CD14-positive monocyte (primary cell): ENCODE measurements around the gene INSR. TPM values are rescaled to one million over a fixed set of nuclear protein-coding genes. Genes with fewer than 3 reads are reported as not detected.
A peak's percentile ranks its signal among the peaks of the same experiment; 100 is the strongest.
"Not testable (repeated sequence)": the region's sequence is repeated elsewhere in the genome, so short reads cannot be mapped to it uniquely, and the experiment has no call there.

Experiments
- DNase-seq, 3 donors: peaks; one replicate each; pipeline ENCODE4 v3.0.0-alpha.2; 2011 to 2022
- H2AFZ ChIP-seq: 2 replicates; pipeline ENCODE4 v1.6.0; 2012; ENCODE audit warnings: mild to moderate bottlenecking, low read depth, low read length, inconsistent platforms; ENCODE audit not compliant: insufficient read depth, poor library complexity, severe bottlenecking
- H3K27ac ChIP-seq, 2 donors: 1 replicate in 1 of 2; 2 replicates in 1 of 2; pipeline ENCODE4 v1.5.1; 2012 to 2013; ENCODE audit warnings: low read length in 2 of 2, control low read depth in 1 of 2, inconsistent platforms in 1 of 2, low read depth in 1 of 2, mild to moderate bottlenecking in 1 of 2
- H3K27me3 ChIP-seq, 2 donors: one replicate each; pipeline versions ENCODE4 v1.6.0 to v1.6.1; 2011 to 2013; ENCODE audit warnings: low read length in 2 of 2; ENCODE audit not compliant: control insufficient read depth in 2 of 2, insufficient read depth in 2 of 2
- H3K36me3 ChIP-seq, 2 donors: replicated peaks in 1 of 2; 1 replicate in 1 of 2; 2 replicates in 1 of 2; pipeline versions ENCODE4 v1.5.1 to v1.6.1; 2012 to 2013; ENCODE audit warnings: low read length in 2 of 2, control low read depth in 1 of 2, inconsistent platforms in 1 of 2, mild to moderate bottlenecking in 1 of 2; ENCODE audit not compliant: insufficient read depth in 2 of 2, control insufficient read depth in 1 of 2
- H3K4me1 ChIP-seq, 2 donors: 1 replicate in 1 of 2; 2 replicates in 1 of 2; pipeline versions ENCODE4 v1.5.1 to v1.6.1; 2012 to 2013; ENCODE audit warnings: low read length in 2 of 2, control low read depth in 1 of 2, inconsistent platforms in 1 of 2, mild to moderate bottlenecking in 1 of 2, moderate library complexity in 1 of 2; ENCODE audit not compliant: insufficient read depth in 2 of 2, control insufficient read depth in 1 of 2
- H3K4me2 ChIP-seq: replicated peaks from 2 replicates; pipeline ENCODE3; 2012; ENCODE audit warnings: low read length, moderate library complexity, mild to moderate bottlenecking; ENCODE audit not compliant: poor library complexity, severe bottlenecking; ENCODE audit errors: extremely low read depth
- H3K4me3 ChIP-seq, 3 experiments: fragments of 200-600 bp in 1 of 3; sonication (generic) in 1 of 3; replicated peaks in 1 of 3; 1 replicate in 2 of 3; 2 replicates in 1 of 3; pipeline ENCODE4 v1.5.1; 2011 to 2013; ENCODE audit warnings: low read length in 3 of 3, mild to moderate bottlenecking in 3 of 3, control low read depth in 2 of 3, low read depth in 2 of 3, inconsistent platforms in 1 of 3, moderate library complexity in 1 of 3
- H3K79me2 ChIP-seq: 2 replicates; pipeline ENCODE4 v1.6.0; 2012; ENCODE audit warnings: mild to moderate bottlenecking, control low read depth, inconsistent platforms, low read length, moderate library complexity; ENCODE audit not compliant: insufficient read depth
- H3K9ac ChIP-seq: 2 replicates; pipeline ENCODE4 v1.6.0; 2017; ENCODE audit warnings: low read length, mild to moderate bottlenecking; ENCODE audit not compliant: insufficient read depth, poor library complexity, severe bottlenecking
- H3K9me3 ChIP-seq, 2 donors: replicated peaks in 1 of 2; 1 replicate in 1 of 2; 2 replicates in 1 of 2; pipeline versions ENCODE4 v1.5.1 to v1.6.1; 2012 to 2013; ENCODE audit warnings: low read length in 2 of 2, control low read depth in 1 of 2; ENCODE audit not compliant: control insufficient read depth in 1 of 2, insufficient read depth in 1 of 2
- H4K20me1 ChIP-seq: 2 replicates; pipeline ENCODE4 v1.6.0; 2012; ENCODE audit warnings: mild to moderate bottlenecking, low read length, control low read depth, moderate library complexity; ENCODE audit not compliant: insufficient read depth
- H3K27ac Mint-ChIP-seq, 7 donors: one replicate each; pipeline ENCODE4 v1.8.0; 2020; ENCODE audit warnings: mild to moderate bottlenecking in 7 of 7, mixed read lengths in 7 of 7, moderate library complexity in 6 of 7, inconsistent platforms in 2 of 7
- H3K27me3 Mint-ChIP-seq, 3 donors: one replicate each; pipeline ENCODE4 v1.8.0; 2021 to 2022; ENCODE audit warnings: low read depth in 3 of 3, mild to moderate bottlenecking in 3 of 3, mixed read lengths in 3 of 3, moderate library complexity in 3 of 3, inconsistent platforms in 1 of 3
- H3K36me3 Mint-ChIP-seq, 2 donors: one replicate each; pipeline ENCODE4 v1.8.0; 2020; ENCODE audit warnings: mixed read lengths in 2 of 2, inconsistent platforms in 1 of 2, mild to moderate bottlenecking in 1 of 2
- H3K4me1 Mint-ChIP-seq: one replicate; pipeline ENCODE4 v1.8.0; 2020; ENCODE audit warnings: mild to moderate bottlenecking, mixed read lengths
- H3K4me3 Mint-ChIP-seq, 2 donors: one replicate each; pipeline ENCODE4 v1.8.0; 2020; ENCODE audit warnings: mild to moderate bottlenecking in 2 of 2, mixed read lengths in 2 of 2, moderate library complexity in 1 of 2
- H3K9me3 Mint-ChIP-seq, 7 donors: one replicate each; pipeline ENCODE4 v1.8.0; 2020 to 2022; ENCODE audit warnings: mixed read lengths in 7 of 7, mild to moderate bottlenecking in 6 of 7, moderate library complexity in 6 of 7, inconsistent platforms in 2 of 7
- WGBS: methylation state at CpG from one replicate; pipeline ENCODE4 v1.1.5; 2013; ENCODE audit warnings: missing lambda C conversion rate; ENCODE audit not compliant: insufficient coverage; 5-methylcytosine and 5-hydroxymethylcytosine counted together
- intact Hi-C, 2 donors: fragments of 100-400 bp; cut with micrococcal nuclease; formaldehyde crosslinking; loops; one replicate each; pipeline versions ENCODE4 v1.15.0 to v1.15.1; 2023
- polyA plus RNA-seq, 3 donors: library from polyadenylated mRNA; depleted of rRNA in 1 of 3; unstranded in 2 of 3; stranded (reverse) in 1 of 3; fragments of 300-500 nt in 2 of 3; fragments of >200 nt in 1 of 3; fragmentation: Illumina TruSeq in 2 of 3; gene quantifications; 1 replicate in 2 of 3; 2 replicates in 1 of 3; pipeline ENCODE4 v1.2.3, GENCODE V29; 2012 to 2021
- TF ChIP-seq, protein P1 (sequence below): fragments of 200-600 bp; IDR thresholded peaks from one replicate; pipeline ENCODE4 v1.8.0; 2022; ENCODE audit warnings: antibody characterized with exemption, mild to moderate bottlenecking

Gene INSR
- polyA plus RNA-seq, 3 donors, result 2.9 to 12.4 (median 3.4) TPM

GRCh38 chr19:7067122-7067521, 227.1 kb downstream of the INSR start:
- Mint-ChIP-seq H3K36me3 (peaks cover 6 to 17% of the 10 kb centered on the region in 2 donors), H3K4me1 (peaks cover 11% of the 10 kb centered on the region)
- H3K4me3 ChIP-seq, H3K4me3 Mint-ChIP-seq, H3K9ac ChIP-seq, H3K27me3 Mint-ChIP-seq, H3K27me3 ChIP-seq, H3K9me3 Mint-ChIP-seq, H3K4me2 ChIP-seq, H3K27ac ChIP-seq, H4K20me1 ChIP-seq, H3K9me3 ChIP-seq, intact Hi-C loops, H2AFZ ChIP-seq, H3K27ac Mint-ChIP-seq: not testable (repeated sequence)
- H3K79me2 ChIP-seq, result peaks cover 20% of the 10 kb centered on the region
- 96% methylated on average over 9 of the region's 13 CpGs for WGBS
- DNase-seq, result peak in 1 of 3 donors; percentile 25
- peaks cover 7 to 16% of the 10 kb centered on the region in 2 donors for H3K4me1 ChIP-seq
- TF ChIP-seq, protein P1, sequence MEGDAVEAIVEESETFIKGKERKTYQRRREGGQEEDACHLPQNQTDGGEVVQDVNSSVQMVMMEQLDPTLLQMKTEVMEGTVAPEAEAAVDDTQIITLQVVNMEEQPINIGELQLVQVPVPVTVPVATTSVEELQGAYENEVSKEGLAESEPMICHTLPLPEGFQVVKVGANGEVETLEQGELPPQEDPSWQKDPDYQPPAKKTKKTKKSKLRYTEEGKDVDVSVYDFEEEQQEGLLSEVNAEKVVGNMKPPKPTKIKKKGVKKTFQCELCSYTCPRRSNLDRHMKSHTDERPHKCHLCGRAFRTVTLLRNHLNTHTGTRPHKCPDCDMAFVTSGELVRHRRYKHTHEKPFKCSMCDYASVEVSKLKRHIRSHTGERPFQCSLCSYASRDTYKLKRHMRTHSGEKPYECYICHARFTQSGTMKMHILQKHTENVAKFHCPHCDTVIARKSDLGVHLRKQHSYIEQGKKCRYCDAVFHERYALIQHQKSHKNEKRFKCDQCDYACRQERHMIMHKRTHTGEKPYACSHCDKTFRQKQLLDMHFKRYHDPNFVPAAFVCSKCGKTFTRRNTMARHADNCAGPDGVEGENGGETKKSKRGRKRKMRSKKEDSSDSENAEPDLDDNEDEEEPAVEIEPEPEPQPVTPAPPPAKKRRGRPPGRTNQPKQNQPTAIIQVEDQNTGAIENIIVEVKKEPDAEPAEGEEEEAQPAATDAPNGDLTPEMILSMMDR, result peak; percentile 38
- peaks cover 7 to 15% of the 10 kb centered on the region in 2 donors for H3K36me3 ChIP-seq

DNA sequence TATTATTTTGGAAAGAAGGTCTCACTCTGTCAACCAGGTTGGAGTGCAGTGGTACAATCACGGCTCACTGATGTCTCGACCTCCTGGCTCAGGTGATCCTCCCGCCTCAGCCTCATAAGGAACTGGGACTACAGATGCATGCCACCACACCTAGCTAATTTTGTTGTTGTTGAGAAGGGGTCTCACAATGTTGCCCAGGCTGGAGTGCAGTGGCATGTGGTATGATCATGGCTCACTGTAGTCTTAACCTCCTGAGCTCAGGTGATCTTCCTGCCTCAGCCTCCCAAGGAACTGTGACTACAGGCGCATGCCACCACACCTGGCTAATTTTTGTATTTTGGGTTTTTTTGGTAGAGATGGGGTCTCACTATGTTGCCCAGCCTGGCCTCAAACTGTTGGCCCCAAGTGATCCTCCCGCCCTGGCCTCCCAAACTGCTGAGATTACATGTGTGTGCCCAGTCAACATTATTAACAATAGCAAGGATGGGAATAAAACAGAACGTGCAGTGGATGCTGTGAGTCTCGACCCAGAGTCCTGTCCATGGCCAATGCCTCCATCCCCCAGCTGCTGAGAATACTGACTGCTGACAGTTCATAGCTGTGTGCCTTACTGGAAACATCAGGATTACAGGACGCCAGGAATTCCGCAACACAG, 230.3 kb downstream of the INSR start:
- Histone ChIP-seq H3K9ac (no peak overlapping the region), H3K27ac (no peak overlapping the region), H3K4me1 (peaks cover 0 to 4% of the 10 kb centered on the region in 2 donors), H3K36me3 (no peaks in the 10 kb centered on the region), H3K27me3 (no peaks in the 10 kb centered on the region), H3K9me3 (no peaks in the 10 kb centered on the region), H4K20me1 (no peaks in the 10 kb centered on the region), H3K4me2 (no peak overlapping the region), H2AFZ (no peak overlapping the region), H3K79me2 (no peaks in the 10 kb centered on the region), H3K4me3 (no peak overlapping the region)
- TF ChIP-seq, protein P1, result no peak
- Mint-ChIP-seq H3K27ac (no peak overlapping the region), H3K9me3 (peaks cover 0 to 6% (median 0%) of the 10 kb centered on the region in 7 donors), H3K4me3 (no peak overlapping the region), H3K27me3 (peaks cover 3 to 4% (median 3%) of the 10 kb centered on the region in 3 donors), H3K4me1 (peaks cover 4% of the 10 kb centered on the region), H3K36me3 (no peaks in the 10 kb centered on the region)
- intact Hi-C loops, result no loop called here
- WGBS, result 99% methylated on average over 8 of the region's 9 CpGs
- DNase-seq, result no peak
